ENCODE data around the gene USP5.

DNA sequence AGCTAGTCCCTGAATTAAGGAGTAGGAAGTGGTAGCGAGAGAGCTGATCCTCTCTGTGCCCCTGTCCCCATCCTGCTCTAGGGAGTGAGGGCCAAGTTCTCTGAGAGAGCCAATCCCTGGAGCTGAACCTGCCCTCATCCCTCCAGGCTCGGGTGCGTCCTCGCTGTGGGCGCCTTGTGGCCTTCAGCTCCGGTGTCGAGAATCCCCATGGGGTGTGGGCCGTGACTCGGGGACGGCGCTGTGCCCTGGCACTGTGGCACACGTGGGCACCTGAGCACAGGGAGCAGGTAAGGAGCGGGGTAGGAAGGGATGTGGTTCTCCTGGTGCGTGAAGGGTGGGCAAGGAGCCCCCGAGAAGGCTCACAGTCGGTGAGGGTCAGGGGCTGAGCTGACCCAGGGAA lies 13.1 kb upstream of the USP5 start:
- TF ChIP-seq, protein P1, sequence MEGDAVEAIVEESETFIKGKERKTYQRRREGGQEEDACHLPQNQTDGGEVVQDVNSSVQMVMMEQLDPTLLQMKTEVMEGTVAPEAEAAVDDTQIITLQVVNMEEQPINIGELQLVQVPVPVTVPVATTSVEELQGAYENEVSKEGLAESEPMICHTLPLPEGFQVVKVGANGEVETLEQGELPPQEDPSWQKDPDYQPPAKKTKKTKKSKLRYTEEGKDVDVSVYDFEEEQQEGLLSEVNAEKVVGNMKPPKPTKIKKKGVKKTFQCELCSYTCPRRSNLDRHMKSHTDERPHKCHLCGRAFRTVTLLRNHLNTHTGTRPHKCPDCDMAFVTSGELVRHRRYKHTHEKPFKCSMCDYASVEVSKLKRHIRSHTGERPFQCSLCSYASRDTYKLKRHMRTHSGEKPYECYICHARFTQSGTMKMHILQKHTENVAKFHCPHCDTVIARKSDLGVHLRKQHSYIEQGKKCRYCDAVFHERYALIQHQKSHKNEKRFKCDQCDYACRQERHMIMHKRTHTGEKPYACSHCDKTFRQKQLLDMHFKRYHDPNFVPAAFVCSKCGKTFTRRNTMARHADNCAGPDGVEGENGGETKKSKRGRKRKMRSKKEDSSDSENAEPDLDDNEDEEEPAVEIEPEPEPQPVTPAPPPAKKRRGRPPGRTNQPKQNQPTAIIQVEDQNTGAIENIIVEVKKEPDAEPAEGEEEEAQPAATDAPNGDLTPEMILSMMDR (IDR thresholded peaks at IDR 0.05) = no peak
- TF ChIP-seq POLR2A (IDR thresholded peaks at IDR 0.05) = no peak

All from Peyer's patch (tissue), 4 donors.